ENCODE measurements around the gene CWC27.

GRCh38 chr5:64918083-64918482 lies 149.4 kb downstream of the CWC27 start:
- no peak for TF ChIP-seq CTCF (IDR thresholded peaks at IDR 0.05)
- no peak for TF ChIP-seq POLR2A (IDR thresholded peaks at IDR 0.05)

Data from testis (tissue), 2 donors.